HG02571 (cell line): ENCODE measurements around the gene COL26A1.
"Not testable (repeated sequence)": the region's sequence is repeated elsewhere in the genome, so short reads cannot be mapped to it uniquely, and the experiment has no call there.

ENCODE experiments used
- ATAC-seq: cut with Tn5 transposase; IDR thresholded peaks from one replicate; pipeline ENCODE4 v1.9.1; 2021; ENCODE audit warnings: mild to moderate bottlenecking, moderate library complexity; ENCODE audit not compliant: unreplicated experiment

The COL26A1 gene

DNA sequence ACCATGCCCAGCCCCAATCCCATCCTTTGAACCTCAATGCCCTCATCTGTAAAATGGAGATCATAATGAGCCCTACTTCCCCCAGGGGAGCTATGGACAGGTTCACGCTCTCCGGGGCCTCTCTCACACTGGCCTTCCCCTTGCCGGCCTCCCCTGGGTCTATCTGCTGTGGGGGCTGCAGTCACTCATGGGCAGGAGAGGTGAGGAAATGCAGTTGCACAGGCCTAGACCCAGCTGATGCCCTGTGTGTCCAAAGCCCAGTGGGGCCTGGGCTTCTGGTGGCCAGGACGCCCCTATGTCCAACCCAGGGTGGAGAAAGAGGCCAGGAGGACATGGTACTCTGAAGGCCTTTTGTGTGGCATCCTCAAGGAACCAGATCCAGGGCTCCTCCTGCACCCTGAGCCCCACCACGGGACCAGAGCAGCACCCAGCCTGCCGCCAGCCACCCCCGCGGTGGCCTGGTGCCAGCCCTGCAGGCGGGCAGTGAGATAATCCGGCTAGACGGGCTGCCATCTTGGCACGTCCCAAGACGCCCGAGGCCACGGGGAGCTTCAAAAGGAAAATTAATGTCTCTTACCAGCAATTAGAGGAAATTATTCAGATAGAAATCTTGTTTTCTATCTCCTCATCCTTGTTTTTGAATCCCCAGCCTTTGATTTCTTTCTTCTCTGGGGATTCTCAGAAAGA lies 227.4 kb downstream of the COL26A1 start:
- ATAC-seq = no peak

DNA sequence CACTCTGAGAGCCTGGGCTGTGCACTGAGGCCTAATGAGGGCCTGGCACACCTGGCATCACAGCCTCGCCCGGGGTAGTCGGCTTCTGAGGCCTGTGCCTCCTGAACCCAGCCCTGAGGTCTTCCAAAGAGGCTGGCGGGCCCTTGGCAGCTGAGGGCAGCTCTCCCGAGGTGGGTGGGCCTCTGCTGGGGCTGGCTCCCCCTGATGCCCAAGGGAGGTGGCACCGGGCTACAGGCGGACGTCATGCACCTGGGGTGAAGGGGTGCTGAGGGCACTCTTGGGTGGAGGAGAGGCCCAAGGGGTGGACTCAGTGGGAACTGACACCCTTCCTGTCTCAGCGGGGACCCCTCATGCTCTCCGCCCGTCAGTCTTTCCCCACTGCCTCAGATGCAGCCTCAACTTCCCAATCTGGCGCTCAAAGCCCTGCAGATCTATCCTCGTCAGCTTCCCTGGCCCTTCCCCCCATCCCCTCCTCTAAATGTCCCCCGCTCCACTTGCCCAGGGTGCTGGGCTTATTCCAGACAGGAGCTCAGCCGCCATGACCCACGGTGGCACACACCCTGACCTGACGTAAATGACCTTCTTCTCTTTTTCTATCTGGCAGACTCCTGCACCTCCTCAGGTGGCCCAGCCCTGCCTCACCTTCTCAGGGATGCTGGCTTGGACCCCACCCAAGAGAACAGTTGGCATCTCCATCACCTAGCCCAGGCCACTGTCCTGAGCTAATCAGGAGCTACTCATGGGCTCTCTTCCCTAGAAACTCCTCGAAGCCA lies 228.2 kb downstream of the COL26A1 start:
- no peak for ATAC-seq

- no peak for ATAC-seq
Observed at GRCh38 chr7:101591504-101591903, 228.8 kb downstream of the COL26A1 start.

DNA sequence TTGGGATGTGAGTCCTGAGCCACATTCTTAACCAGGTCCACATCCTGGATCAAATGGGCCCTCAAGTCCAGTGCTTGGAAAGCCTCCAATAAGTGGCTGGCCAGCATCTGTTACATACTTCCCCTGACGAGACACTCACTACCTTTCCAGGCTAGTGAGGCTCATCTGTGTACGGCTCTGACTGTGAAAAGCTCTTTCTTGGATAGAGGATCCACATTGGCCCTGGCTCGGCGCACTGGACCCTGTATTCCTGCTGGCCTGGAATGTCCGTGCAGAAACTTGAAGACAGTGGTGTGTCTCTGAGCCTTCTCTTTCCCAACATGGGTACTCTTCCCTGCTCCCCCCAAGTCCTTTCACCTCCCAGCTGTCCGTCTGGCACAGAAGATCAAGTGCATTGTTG lies 230.9 kb downstream of the COL26A1 start:
- ATAC-seq = no peak

DNA sequence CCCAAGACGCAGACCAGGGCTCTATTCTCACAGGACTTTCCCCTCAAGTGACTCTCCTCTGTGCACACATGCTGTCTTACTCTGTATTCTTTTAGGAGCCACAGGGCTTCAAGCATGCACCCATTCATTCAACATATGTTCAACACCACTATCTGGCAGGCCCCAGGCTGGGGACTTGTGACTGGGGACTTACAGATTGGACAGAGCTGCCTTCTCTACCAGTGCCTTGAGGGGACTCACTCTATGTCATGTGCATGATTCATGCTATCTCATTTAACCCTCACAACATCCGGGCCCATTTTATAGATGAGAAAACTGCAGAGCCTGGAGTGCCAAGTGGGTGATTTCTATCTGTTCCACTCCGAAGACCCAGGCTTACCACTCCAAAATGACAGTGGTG lies 232.1 kb downstream of the COL26A1 start:
- ATAC-seq = no peak

GRCh38 chr7:101595246-101595645 lies 232.6 kb downstream of the COL26A1 start:
- no peak for ATAC-seq

DNA sequence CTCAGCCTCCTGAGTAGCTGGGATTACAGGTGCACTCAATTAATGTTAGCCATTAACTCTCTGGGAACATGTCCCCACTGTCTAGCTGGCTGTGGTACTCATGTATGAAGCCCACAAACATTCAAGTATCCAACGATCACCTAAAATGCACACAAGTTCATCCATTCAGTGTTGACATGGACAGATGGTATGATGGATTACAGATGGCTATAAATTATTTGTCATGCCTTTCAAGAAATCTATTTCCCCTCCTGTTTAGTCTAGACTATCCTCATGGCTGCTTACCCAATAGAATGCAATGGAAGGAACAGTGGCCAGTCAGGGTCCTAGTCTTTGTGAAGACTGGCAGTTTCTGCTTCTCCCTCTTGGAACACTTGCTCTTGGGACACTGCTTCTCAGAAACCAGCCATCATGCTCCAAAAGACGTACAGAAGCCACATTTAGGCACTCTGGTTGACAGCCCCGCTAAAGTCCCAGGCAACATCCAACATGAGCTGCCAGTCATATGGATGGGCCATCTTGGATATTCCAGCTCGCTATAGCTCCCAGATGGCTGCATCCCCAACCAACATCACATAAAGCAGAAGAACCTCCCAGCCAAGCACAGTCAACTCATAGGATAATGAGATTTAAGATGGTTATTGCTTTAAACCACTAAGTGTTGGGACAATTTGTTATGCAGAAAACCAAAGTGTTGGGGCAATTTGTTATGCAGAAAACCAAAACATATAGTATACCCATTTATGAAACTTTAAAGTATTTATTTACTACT lies 233.3 kb downstream of the COL26A1 start:
- no peak for ATAC-seq

- no peak for ATAC-seq
Observed at GRCh38 chr7:101596898-101597297, 234.2 kb downstream of the COL26A1 start.

DNA sequence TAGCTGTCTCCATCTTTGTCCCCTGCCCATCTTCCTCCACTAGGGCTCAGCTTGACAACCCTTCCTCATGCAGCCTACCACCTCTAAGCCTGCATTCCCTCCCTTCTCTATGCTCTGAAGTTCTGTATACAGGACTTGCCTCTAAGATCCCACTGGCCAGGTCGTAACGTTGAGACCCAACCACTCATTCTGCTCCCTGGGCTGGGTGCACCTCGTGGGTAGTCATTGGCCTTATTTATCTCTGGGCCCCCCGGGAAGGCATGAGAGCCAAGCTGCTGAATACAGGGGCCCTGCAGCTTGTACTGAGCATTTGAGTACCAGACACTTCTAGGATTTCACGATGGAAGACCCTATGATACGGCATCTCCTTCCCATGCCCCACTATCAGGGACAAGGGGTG lies 235.3 kb downstream of the COL26A1 start:
- ATAC-seq = no peak

DNA sequence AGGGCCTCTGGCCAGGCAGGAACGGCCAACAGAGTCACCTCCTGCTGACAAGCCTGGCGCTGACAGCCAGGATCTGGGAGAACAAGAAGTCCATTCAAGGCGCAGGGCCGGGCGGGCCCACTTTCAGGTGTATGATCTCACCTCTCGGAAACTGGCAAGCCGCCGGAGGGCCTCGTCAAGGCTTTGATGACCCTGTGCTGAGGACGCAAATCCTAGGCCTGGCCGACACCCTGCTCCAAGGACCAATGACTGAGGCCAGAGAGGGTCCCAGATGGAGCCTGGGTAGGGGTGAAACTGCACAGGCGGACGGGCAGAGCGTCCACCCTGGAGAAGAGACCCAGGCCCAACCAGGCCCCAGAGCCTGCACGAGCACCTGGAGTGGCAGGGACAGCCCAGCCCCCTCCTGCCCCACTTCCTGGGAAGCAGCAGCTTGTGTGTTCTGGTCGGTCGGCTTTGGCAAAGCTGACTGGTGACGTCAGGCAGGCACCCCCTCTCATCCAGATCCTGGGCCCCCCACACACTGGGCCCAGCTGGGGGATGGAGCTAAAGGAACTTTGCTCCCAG lies 235.8 kb downstream of the COL26A1 start:
- no peak for ATAC-seq

GRCh38 chr7:101598986-101599771 lies 236.5 kb downstream of the COL26A1 start:
- no peak for ATAC-seq

GRCh38 chr7:101599787-101600186 lies 237.1 kb downstream of the COL26A1 start:
- no peak for ATAC-seq

DNA sequence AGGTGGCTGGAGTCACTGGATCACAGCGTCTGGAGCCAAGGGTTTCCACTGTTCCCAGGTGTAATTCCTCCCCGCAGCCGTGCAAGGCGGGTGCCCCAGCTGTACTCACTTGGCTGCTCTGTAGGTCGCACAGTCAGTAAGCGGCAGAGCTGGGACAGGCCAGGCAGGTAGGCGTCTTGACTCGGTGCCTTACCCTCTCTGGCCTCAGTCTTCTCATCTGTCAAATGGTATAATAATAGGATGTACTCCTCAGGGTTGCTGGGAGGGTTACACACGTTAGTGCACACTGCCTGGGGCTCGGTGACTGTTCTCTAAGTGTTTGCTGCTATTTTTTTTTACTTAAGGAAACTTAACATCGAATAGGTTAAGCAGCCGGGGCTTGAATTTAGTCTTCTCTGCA lies 239.4 kb downstream of the COL26A1 start:
- no peak for ATAC-seq

DNA sequence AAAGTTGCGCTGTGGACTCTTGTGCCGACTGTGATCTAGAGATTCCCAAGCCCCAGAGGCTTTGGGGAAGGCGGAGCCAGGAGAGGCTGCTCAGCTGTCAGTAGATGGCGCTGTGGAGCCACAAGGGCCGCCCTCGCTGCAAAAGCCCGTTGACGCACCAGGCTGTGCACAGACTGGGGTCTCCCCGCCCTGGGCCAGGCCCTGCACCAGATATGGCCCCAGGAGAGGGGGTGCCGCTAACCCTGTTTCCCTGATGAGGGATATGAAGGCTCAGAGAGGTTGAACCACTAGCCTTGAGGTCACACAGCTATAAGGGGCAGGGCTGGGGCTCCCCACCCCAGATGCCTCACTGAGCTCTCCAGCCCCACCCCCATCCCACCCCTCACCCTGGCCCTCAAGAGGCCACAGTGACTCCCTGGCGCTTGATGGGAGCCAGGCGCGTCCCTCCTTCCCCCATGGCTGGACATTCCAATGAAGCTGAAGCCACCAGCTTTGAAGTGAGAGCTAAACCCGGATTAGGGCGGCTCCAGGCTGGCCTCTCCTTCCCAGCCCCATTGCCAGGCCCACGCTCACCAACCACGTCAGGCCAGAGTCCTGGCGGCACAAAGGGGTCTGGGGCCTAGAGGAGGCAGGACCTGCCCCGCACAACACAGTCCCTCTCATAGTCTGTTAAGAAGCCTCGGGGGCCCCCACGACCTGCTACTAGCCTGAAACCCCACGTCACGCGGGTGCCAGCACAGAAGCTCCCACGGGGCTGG lies 240.0 kb downstream of the COL26A1 start:
- ATAC-seq = peak; percentile 50

DNA sequence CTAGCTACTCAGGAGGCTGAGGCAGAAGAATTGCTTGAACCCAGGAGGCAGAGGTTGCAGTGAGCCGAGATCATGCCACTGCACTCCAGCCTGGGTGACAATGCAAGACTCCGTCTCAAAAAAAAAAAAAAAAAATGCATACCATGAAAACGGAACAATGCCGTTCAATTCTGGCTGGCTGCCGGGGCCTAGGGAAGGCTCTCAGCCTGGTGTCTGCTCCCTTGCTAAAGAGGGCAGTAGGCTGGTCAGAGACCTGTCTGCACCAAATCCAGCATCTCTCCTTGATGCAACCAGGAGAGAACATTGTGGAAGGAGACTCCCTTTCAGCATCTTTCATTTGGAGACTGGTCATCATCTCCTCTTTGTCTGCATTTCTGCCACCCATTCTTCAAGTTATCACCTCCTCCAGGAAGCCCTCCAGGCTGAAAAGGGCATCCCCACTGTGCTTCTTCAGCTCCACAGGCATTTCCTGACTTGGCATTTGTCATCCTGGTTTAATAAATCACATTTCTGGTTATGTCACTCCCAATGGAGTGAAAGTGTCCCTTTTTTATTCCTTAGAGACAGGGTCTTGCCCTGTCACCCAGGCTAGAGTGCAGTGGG lies 241.8 kb downstream of the COL26A1 start:
- no peak for ATAC-seq

GRCh38 chr7:101604934-101605332 lies 242.3 kb downstream of the COL26A1 start:
- ATAC-seq = not testable (repeated sequence)

DNA sequence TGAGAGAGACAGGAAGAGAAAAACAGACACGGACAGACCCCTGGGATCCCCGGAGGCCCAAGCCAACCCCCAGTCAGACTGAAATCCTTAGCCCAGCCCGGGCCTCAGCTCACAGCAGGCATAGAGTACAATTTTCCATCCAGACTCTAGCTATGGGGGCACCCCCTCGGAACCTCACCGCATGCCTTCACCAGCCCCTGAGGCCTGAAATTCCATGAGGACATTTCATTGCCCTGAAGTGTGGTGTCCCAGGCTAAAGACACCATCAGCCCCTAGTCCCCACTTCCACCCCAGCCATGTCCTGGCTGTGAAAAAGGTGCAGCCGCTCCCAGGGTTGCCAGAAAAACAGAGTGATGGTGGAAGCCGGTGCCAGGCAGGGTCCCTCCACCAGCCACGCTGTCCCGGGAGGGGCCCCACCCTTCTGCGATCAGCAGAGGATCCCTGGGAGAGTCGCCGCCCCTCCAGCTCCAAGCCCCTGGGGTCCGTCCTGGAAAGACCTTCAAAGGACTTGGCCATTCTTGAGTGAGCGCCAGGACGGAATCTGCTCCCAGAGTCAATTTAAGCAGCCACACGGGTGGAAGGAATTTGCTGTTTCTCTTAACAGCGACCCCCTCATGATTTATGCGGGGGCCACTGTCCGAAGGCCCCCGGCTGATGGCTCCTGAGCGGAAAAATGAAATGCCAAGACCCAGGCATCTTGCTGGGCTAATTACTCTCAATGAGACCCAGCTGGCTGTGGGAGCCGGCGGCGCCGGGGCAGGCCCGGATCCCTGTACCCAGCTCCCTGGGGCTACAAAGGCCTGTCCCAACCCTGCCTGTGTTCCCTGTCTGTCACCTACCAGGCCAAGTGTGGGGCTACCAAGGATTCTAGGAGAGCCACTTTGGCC lies 243.2 kb downstream of the COL26A1 start:
- no peak for ATAC-seq

DNA sequence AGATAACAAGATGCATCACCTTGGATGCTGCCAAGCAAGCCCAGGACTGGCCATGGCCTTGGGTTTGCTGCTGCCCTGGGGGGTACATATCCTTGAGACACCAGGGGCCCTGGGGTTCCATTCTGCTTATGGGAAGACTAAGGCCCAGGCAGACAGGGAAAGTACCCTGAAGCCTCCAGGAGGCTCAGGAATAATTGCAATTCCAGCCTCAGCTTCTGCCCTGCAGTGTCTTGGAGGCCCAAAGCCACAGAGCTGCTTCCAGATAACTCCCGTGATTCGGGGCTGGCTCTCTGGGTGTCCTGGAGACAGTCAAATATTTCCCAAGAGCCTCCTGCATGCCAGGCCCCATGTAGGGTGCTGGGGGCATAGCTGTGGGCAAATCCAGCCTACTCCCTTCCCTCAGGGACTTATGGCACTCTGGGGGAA lies 243.8 kb downstream of the COL26A1 start:
- ATAC-seq = no peak
